ENCODE measurements around the gene UNC93A. TPM values are rescaled to one million over a fixed set of nuclear protein-coding genes. Genes with fewer than 3 reads are reported as not detected.
"Not testable (repeated sequence)": the region's sequence is repeated elsewhere in the genome, so short reads cannot be mapped to it uniquely, and the experiment has no call there.

The UNC93A gene
- total RNA-seq, 1 donor from 2014 or later, result not detected

DNA sequence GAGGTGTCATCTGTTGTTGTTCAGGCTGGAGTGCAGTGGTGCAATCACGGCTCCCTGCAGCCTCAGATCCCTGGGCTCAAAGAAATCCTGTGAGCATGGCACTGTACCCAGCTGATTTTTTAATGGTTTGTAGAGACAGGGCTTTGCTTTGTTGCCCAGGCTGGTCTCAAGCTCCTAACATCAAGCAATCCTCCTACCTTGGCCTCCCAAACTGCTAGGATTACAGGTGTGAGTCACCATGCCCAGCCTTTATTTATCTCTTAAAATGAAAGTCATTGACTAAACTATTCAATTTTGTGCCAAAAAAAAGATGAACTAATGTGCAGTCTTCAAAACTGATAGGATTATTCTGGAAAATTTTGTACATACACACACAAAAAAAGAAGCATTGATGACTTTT, 38.8 kb upstream of the UNC93A start:
- H3K27ac ChIP-seq (ENCODE audit: low read depth, low read length), result no peak overlapping the region
- no peaks in the 10 kb centered on the region for H3K4me1 ChIP-seq (ENCODE audit: control insufficient read depth in 3 of 3, insufficient read depth in 3 of 3, low read length in 3 of 3)
- H3K4me3 ChIP-seq (ENCODE audit: low read length in 3 of 3), result no peak overlapping the region
- peaks cover 0 to 4% (median 0%) of the 10 kb centered on the region in 3 donors for H3K9me3 ChIP-seq (ENCODE audit: control insufficient read depth in 3 of 3, low read length in 3 of 3)
- H3K36me3 ChIP-seq (ENCODE audit: control insufficient read depth in 3 of 3, insufficient read depth in 3 of 3, low read length in 3 of 3), result no peaks in the 10 kb centered on the region
- H3K9ac ChIP-seq (ENCODE audit: low read depth in 1 of 3, low read length in 3 of 3), result no peak overlapping the region
- H3K27me3 ChIP-seq (ENCODE audit: control insufficient read depth in 3 of 3, insufficient read depth in 3 of 3, low read length in 3 of 3), result peaks cover 0 to 13% (median 11%) of the 10 kb centered on the region in 3 donors

GRCh38 chr6:167255918-167256553, 35.1 kb upstream of the UNC93A start:
- peaks cover 0 to 4% (median 0%) of the 10 kb centered on the region in 3 donors for H3K9me3 ChIP-seq (ENCODE audit: control insufficient read depth in 3 of 3, low read length in 3 of 3)
- no peaks in the 10 kb centered on the region for H3K36me3 ChIP-seq (ENCODE audit: control insufficient read depth in 3 of 3, insufficient read depth in 3 of 3, low read length in 3 of 3)
- no peak overlapping the region for H3K9ac ChIP-seq (ENCODE audit: low read depth in 1 of 3, low read length in 3 of 3)
- H3K4me1 ChIP-seq (ENCODE audit: control insufficient read depth in 3 of 3, insufficient read depth in 3 of 3, low read length in 3 of 3), result no peaks in the 10 kb centered on the region
- H3K4me3 ChIP-seq (ENCODE audit: low read length in 3 of 3), result no peak overlapping the region
- H3K27me3 ChIP-seq (ENCODE audit: control insufficient read depth in 3 of 3, insufficient read depth in 3 of 3, low read length in 3 of 3), result peaks cover 0 to 11% (median 6%) of the 10 kb centered on the region in 3 donors
- no peak overlapping the region for H3K27ac ChIP-seq (ENCODE audit: low read depth, low read length)

GRCh38 chr6:167258646-167259045, 32.5 kb upstream of the UNC93A start:
- Histone ChIP-seq H3K9me3 (ENCODE audit: control insufficient read depth in 3 of 3, low read length in 3 of 3) (peaks cover 0 to 4% (median 0%) of the 10 kb centered on the region in 3 donors), H3K27ac (ENCODE audit: low read depth, low read length) (no peak overlapping the region)

DNA sequence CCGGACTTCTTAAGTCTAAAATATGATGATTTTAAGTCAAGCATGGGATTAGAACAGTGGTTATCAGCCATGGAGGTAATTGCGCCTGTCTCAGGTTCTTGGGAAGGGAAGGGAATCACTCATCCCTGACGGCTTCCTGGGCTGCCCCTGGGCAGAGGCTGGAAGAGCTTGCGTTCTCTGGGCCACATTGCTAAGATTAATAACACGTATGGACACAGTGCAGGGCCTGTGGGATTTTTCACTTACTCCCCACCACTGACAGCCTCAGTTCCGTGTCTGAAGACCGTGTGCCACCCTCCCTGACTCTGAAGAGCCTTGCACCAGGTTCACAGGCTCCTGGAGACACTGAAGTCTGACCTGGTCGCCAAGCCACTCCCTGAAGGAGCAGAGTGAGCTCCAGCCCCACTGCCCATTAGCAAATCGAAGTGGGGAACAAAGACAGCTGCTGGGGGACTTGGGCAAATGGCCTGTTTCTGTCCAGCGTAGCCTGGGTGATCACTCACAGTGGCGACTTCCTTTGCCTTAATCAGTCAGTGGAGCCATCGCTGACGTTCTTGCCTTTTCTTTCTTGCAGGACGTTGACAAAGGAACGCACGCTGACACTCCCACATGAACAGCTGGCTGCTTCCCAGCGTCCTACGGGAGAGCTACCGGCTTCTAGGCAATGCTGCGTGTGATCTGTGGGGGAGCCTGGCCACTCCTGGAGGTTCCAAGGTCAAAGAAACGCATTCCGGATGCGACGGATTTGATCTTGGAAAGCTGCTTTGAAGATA, 24.9 kb upstream of the UNC93A start:
- not testable (repeated sequence) for H3K27me3 ChIP-seq (ENCODE audit: control insufficient read depth in 3 of 3, insufficient read depth in 3 of 3, low read length in 3 of 3); H3K4me3 ChIP-seq (ENCODE audit: low read length in 3 of 3); H3K9me3 ChIP-seq (ENCODE audit: control insufficient read depth in 3 of 3, low read length in 3 of 3); H3K36me3 ChIP-seq (ENCODE audit: control insufficient read depth in 3 of 3, insufficient read depth in 3 of 3, low read length in 3 of 3); H3K4me1 ChIP-seq (ENCODE audit: control insufficient read depth in 3 of 3, insufficient read depth in 3 of 3, low read length in 3 of 3); H3K27ac ChIP-seq (ENCODE audit: low read depth, low read length); H3K9ac ChIP-seq (ENCODE audit: low read depth in 1 of 3, low read length in 3 of 3)

More at GRCh38 chr6:167258646-167259045, 32.5 kb upstream of the UNC93A start:
- H3K4me1 ChIP-seq (ENCODE audit: control insufficient read depth in 3 of 3, insufficient read depth in 3 of 3, low read length in 3 of 3), result no peaks in the 10 kb centered on the region
- H3K9ac ChIP-seq (ENCODE audit: low read depth in 1 of 3, low read length in 3 of 3), result no peak overlapping the region
- no peaks in the 10 kb centered on the region for H3K36me3 ChIP-seq (ENCODE audit: control insufficient read depth in 3 of 3, insufficient read depth in 3 of 3, low read length in 3 of 3)
- no peak overlapping the region for H3K4me3 ChIP-seq (ENCODE audit: low read length in 3 of 3)
- peaks cover 0 to 11% (median 6%) of the 10 kb centered on the region in 3 donors for H3K27me3 ChIP-seq (ENCODE audit: control insufficient read depth in 3 of 3, insufficient read depth in 3 of 3, low read length in 3 of 3)

DNA sequence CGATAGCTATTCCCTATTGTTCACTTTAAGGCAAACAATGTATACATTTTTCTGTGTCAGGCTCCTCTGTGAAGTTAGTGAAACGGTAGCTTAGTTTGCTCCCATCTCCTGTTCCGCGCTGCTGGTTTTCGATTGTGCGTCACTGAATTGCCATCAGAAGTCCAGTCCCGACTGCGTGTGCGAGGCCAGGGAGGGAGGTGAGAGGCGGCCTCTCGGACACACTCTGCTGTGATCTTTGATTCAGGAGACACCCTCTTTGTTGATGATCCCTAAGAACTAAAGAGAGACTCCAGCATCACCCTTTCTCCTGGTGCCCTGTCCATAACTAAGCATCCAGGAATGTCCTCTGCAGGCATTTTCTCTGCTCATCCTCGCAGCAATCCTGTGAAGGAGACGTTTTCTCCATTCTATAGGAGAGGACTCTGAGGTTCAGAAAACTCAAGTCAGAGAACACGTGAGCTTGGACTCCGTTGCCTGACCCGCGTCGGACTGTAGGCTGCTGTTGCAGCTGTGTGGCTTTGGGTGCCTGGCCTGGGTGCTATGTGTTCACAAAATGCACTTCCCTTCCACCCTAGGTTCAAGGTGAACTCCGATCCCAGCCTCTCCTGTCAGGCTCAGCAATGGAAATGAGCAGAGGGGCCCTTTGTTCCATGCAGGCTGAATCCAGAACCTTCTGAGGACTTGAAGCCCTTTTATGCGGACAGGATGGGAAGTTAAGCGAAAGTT, 24.1 kb upstream of the UNC93A start:
- H3K4me1 ChIP-seq (ENCODE audit: control insufficient read depth in 3 of 3, insufficient read depth in 3 of 3, low read length in 3 of 3), result no peaks in the 10 kb centered on the region
- no peaks in the 10 kb centered on the region for H3K9me3 ChIP-seq (ENCODE audit: control insufficient read depth in 3 of 3, low read length in 3 of 3)
- no peak overlapping the region for H3K27ac ChIP-seq (ENCODE audit: low read depth, low read length)
- peaks cover 0 to 4% (median 3%) of the 10 kb centered on the region in 3 donors for H3K27me3 ChIP-seq (ENCODE audit: control insufficient read depth in 3 of 3, insufficient read depth in 3 of 3, low read length in 3 of 3)
- no peak overlapping the region for H3K9ac ChIP-seq (ENCODE audit: low read depth in 1 of 3, low read length in 3 of 3)
- no peaks in the 10 kb centered on the region for H3K36me3 ChIP-seq (ENCODE audit: control insufficient read depth in 3 of 3, insufficient read depth in 3 of 3, low read length in 3 of 3)
- no peak overlapping the region for H3K4me3 ChIP-seq (ENCODE audit: low read length in 3 of 3)

GRCh38 chr6:167267556-167267898, 23.6 kb upstream of the UNC93A start:
- H3K9ac ChIP-seq (ENCODE audit: low read depth in 1 of 3, low read length in 3 of 3); H3K4me3 ChIP-seq (ENCODE audit: low read length in 3 of 3): not testable (repeated sequence)

DNA sequence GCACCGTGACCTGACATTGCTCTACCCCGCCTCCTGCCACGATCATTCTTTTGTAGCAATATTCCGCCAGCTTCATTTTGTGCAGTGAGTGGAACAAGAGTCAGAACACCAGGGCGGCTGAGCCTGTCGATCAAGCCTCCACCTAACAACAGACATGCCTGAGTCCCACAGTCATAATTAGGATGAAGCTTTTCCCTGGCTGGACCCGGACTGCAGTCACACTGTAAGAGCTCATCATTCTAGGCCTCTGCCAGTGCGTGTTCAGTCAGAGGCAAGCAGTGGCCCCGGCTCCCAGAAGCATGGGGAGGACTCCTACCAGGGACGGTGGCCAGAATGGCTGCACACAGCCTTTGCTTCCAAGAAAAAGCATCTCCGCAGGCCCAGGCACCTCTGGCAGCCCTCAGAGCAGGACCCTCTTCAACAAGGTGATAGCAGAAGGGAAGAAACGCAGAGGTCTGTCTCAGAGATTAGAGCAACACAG, 23.2 kb upstream of the UNC93A start:
- Histone ChIP-seq H3K36me3 (ENCODE audit: control insufficient read depth in 3 of 3, insufficient read depth in 3 of 3, low read length in 3 of 3) (no peaks in the 10 kb centered on the region), H3K9ac (ENCODE audit: low read depth in 1 of 3, low read length in 3 of 3) (no peak overlapping the region), H3K27me3 (ENCODE audit: control insufficient read depth in 3 of 3, insufficient read depth in 3 of 3, low read length in 3 of 3) (peaks cover 0 to 4% (median 3%) of the 10 kb centered on the region in 3 donors), H3K9me3 (ENCODE audit: control insufficient read depth in 3 of 3, low read length in 3 of 3) (no peaks in the 10 kb centered on the region), H3K4me3 (ENCODE audit: low read length in 3 of 3) (no peak overlapping the region), H3K27ac (ENCODE audit: low read depth, low read length) (no peak overlapping the region), H3K4me1 (ENCODE audit: control insufficient read depth in 3 of 3, insufficient read depth in 3 of 3, low read length in 3 of 3) (no peaks in the 10 kb centered on the region)

More at GRCh38 chr6:167267556-167267898, 23.6 kb upstream of the UNC93A start:
- H3K9me3 ChIP-seq (ENCODE audit: control insufficient read depth in 3 of 3, low read length in 3 of 3); H3K27ac ChIP-seq (ENCODE audit: low read depth, low read length); H3K36me3 ChIP-seq (ENCODE audit: control insufficient read depth in 3 of 3, insufficient read depth in 3 of 3, low read length in 3 of 3); H3K27me3 ChIP-seq (ENCODE audit: control insufficient read depth in 3 of 3, insufficient read depth in 3 of 3, low read length in 3 of 3); H3K4me1 ChIP-seq (ENCODE audit: control insufficient read depth in 3 of 3, insufficient read depth in 3 of 3, low read length in 3 of 3): not testable (repeated sequence)

GRCh38 chr6:167268683-167269280, 22.3 kb upstream of the UNC93A start:
- Histone ChIP-seq H3K27me3 (ENCODE audit: control insufficient read depth in 3 of 3, insufficient read depth in 3 of 3, low read length in 3 of 3) (peaks cover 0 to 4% (median 3%) of the 10 kb centered on the region in 3 donors), H3K9ac (ENCODE audit: low read depth in 1 of 3, low read length in 3 of 3) (no peak overlapping the region), H3K4me3 (ENCODE audit: low read length in 3 of 3) (no peak overlapping the region), H3K4me1 (ENCODE audit: control insufficient read depth in 3 of 3, insufficient read depth in 3 of 3, low read length in 3 of 3) (no peaks in the 10 kb centered on the region), H3K36me3 (ENCODE audit: control insufficient read depth in 3 of 3, insufficient read depth in 3 of 3, low read length in 3 of 3) (no peaks in the 10 kb centered on the region), H3K27ac (ENCODE audit: low read depth, low read length) (no peak overlapping the region), H3K9me3 (ENCODE audit: control insufficient read depth in 3 of 3, low read length in 3 of 3) (no peaks in the 10 kb centered on the region)

DNA sequence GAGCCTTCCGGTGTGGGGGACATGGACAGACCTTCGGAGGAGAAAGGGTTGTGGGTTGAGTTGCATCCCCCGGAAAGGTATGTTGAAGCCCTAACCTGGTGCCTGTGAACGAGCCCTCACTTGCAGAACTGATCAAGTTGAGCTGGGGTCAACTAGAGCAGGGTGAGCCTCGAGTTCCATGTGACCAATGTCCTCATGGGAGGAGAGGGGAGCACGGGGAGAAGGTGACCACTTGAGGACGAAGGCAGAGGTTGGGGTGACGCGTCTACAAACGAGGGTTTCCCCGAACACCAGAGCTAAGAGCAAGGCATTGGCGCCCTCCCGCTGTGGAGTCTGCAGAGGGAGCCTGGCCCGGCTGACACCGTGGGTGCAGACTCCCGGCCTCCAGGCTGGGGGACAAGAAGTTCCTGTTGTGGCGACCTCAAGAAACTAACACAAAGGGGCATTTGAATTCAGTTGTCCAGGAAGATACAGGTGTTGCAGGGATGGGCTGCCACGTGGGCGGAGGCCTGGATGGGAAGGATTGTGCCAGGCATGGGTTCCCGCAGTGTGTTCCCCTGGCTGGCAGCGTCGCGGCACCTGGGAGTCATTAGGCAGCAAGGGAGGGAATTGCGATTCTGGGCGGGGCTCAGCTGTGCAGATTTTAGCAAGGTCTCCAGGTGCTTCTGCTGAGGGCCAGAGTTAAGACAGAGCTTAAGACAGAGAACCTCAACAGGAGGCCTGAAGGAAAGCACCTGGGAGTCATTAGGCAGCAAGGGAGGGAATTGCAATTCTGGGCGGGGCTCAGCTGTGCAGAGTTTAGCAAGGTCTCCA, 20.4 kb upstream of the UNC93A start:
- no peaks in the 10 kb centered on the region for H3K4me1 ChIP-seq (ENCODE audit: control insufficient read depth in 3 of 3, insufficient read depth in 3 of 3, low read length in 3 of 3)
- no peaks in the 10 kb centered on the region for H3K9me3 ChIP-seq (ENCODE audit: control insufficient read depth in 3 of 3, low read length in 3 of 3)
- no peak overlapping the region for H3K27ac ChIP-seq (ENCODE audit: low read depth, low read length)

More for the DNA sequence above, 20.4 kb upstream of the UNC93A start:
- H3K27me3 ChIP-seq (ENCODE audit: control insufficient read depth in 3 of 3, insufficient read depth in 3 of 3, low read length in 3 of 3), result peaks cover 0 to 10% (median 7%) of the 10 kb centered on the region in 3 donors
- no peak overlapping the region for H3K9ac ChIP-seq (ENCODE audit: low read depth in 1 of 3, low read length in 3 of 3)
- H3K36me3 ChIP-seq (ENCODE audit: control insufficient read depth in 3 of 3, insufficient read depth in 3 of 3, low read length in 3 of 3), result no peaks in the 10 kb centered on the region
- H3K4me3 ChIP-seq (ENCODE audit: low read length in 3 of 3), result no peak overlapping the region

Measured in skeletal muscle tissue (tissue), 4 donors.